ENCODE results near the gene MAGEA9. TPM values are rescaled to one million over a fixed set of nuclear protein-coding genes. Genes with fewer than 3 reads are reported as not detected.
"Not testable (repeated sequence)": the region's sequence is repeated elsewhere in the genome, so short reads cannot be mapped to it uniquely, and the experiment has no call there.

Gene MAGEA9
- total RNA-seq, 2 donors from 2014 or later: not detected

- TF ChIP-seq POLR2A (IDR thresholded peaks at IDR 0.05) (no peak), CTCF (IDR thresholded peaks at IDR 0.05) (no peak)
- Histone ChIP-seq H3K36me3 (replicated peaks in 1 of 2; ENCODE audit: insufficient read depth in 1 of 2, low read depth in 2 of 2) (no peaks in the 10 kb centered on the region), H3K27me3 (no peaks in the 10 kb centered on the region), H3K4me1 (no peaks in the 10 kb centered on the region), H3K9me3 (no peaks in the 10 kb centered on the region), H3K27ac (no peak overlapping the region), H3K4me3 (no peak overlapping the region)
- ATAC-seq (no peak), DNase-seq (no peak)
- WGBS, 2 donors: 95 to 100% methylated on average over 2 to 5 of the region's 7 CpGs
- intact Hi-C loops (cut with DNase I): no loop called here
Observed at GRCh38 chrX:149759824-149760223, 21.9 kb upstream of the MAGEA9 start.

GRCh38 chrX:149760965-149761364, 20.8 kb upstream of the MAGEA9 start:
- Histone ChIP-seq H3K36me3 (replicated peaks in 1 of 2; ENCODE audit: insufficient read depth in 1 of 2, low read depth in 2 of 2) (no peaks in the 10 kb centered on the region), H3K9me3 (no peaks in the 10 kb centered on the region), H3K27ac (no peak overlapping the region), H3K4me3 (no peak overlapping the region), H3K27me3 (no peaks in the 10 kb centered on the region), H3K4me1 (no peaks in the 10 kb centered on the region)
- intact Hi-C loops (cut with DNase I): no loop called here
- ATAC-seq (no peak), DNase-seq (no peak)
- TF ChIP-seq CTCF (IDR thresholded peaks at IDR 0.05) (no peak), POLR2A (IDR thresholded peaks at IDR 0.05) (no peak)
- 75 to 80% methylated on average over 1 to 2 of the region's 3 CpGs for WGBS, 2 donors

GRCh38 chrX:149761858-149762674, 19.7 kb upstream of the MAGEA9 start:
- H3K27me3 ChIP-seq; H3K36me3 ChIP-seq (replicated peaks in 1 of 2; ENCODE audit: insufficient read depth in 1 of 2, low read depth in 2 of 2); H3K27ac ChIP-seq; intact Hi-C loops (cut with DNase I); H3K9me3 ChIP-seq; ATAC-seq; H3K4me1 ChIP-seq; DNase-seq; H3K4me3 ChIP-seq: not testable (repeated sequence)
- WGBS, 2 donors: 88% methylated on average over 7 of the region's 22 CpGs; no CpG with 5 or more reads in 1 of the 2 donors

- Histone ChIP-seq H3K36me3 (replicated peaks in 1 of 2; ENCODE audit: insufficient read depth in 1 of 2, low read depth in 2 of 2) (no peaks in the 10 kb centered on the region), H3K27ac (no peak overlapping the region), H3K4me1 (no peaks in the 10 kb centered on the region), H3K27me3 (no peaks in the 10 kb centered on the region), H3K4me3 (no peak overlapping the region), H3K9me3 (no peaks in the 10 kb centered on the region)
- DNase-seq (no peak), ATAC-seq (no peak)
- TF ChIP-seq CTCF (IDR thresholded peaks at IDR 0.05) (no peak), POLR2A (IDR thresholded peaks at IDR 0.05) (no peak)
- 63 to 73% methylated on average over 2 to 8 of the region's 11 CpGs for WGBS, 2 donors
- intact Hi-C loops (cut with DNase I): no loop called here
Observed at GRCh38 chrX:149762696-149763614, 18.8 kb upstream of the MAGEA9 start.

GRCh38 chrX:149770344-149770743, 11.4 kb upstream of the MAGEA9 start:
- no CpG with 5 or more reads among the region's 12 CpGs for WGBS, 2 donors
- H3K36me3 ChIP-seq (replicated peaks in 1 of 2; ENCODE audit: insufficient read depth in 1 of 2, low read depth in 2 of 2); ATAC-seq; H3K4me3 ChIP-seq; H3K27me3 ChIP-seq; DNase-seq; H3K4me1 ChIP-seq; H3K27ac ChIP-seq; H3K9me3 ChIP-seq; intact Hi-C loops (cut with DNase I): not testable (repeated sequence)

- H3K4me3 ChIP-seq; H3K9me3 ChIP-seq; H3K27me3 ChIP-seq; H3K27ac ChIP-seq; ATAC-seq; DNase-seq; intact Hi-C loops (cut with DNase I); H3K36me3 ChIP-seq (replicated peaks in 1 of 2; ENCODE audit: insufficient read depth in 1 of 2, low read depth in 2 of 2); H3K4me1 ChIP-seq: not testable (repeated sequence)
- WGBS, 2 donors: no CpG with 5 or more reads among the region's 9 CpGs
Observed at GRCh38 chrX:149773026-149773425, 8.7 kb upstream of the MAGEA9 start.

- H3K4me1 ChIP-seq; ATAC-seq; H3K27ac ChIP-seq; H3K4me3 ChIP-seq; H3K36me3 ChIP-seq (replicated peaks in 1 of 2; ENCODE audit: insufficient read depth in 1 of 2, low read depth in 2 of 2); DNase-seq; H3K27me3 ChIP-seq; H3K9me3 ChIP-seq; intact Hi-C loops (cut with DNase I): not testable (repeated sequence)
- no CpG with 5 or more reads among the region's 17 CpGs for WGBS, 2 donors
Observed at GRCh38 chrX:149773768-149774167, 8.0 kb upstream of the MAGEA9 start, which contains the start of gene HSFX1. HSFX1 (plus strand) TSS chrX:149774068; CDS start chrX:149774682, 614 bp downstream.

- WGBS, 2 donors: no CpG with 5 or more reads among the region's 7 CpGs
- intact Hi-C loops (cut with DNase I): not testable (repeated sequence)
Observed at GRCh38 chrX:149777999-149778398, 3.7 kb upstream of the MAGEA9 start.

More at GRCh38 chrX:149777999-149778398, 3.7 kb upstream of the MAGEA9 start:
- not testable (repeated sequence) for H3K27ac ChIP-seq; H3K36me3 ChIP-seq (replicated peaks in 1 of 2; ENCODE audit: insufficient read depth in 1 of 2, low read depth in 2 of 2); DNase-seq; ATAC-seq; H3K9me3 ChIP-seq; H3K27me3 ChIP-seq; H3K4me1 ChIP-seq; H3K4me3 ChIP-seq
